ENCODE results near the gene MYO10. TPM values are rescaled to one million over a fixed set of nuclear protein-coding genes. Genes with fewer than 3 reads are reported as not detected.

Gene MYO10
- total RNA-seq, 4 donors from 2014 or later, result 51.6 to 190 (median 72.9) TPM

- intact Hi-C loops (cut with DNase I; ENCODE audit: low total_unique reads), result no loop called here
- Histone ChIP-seq H3K36me3 (no peaks in the 10 kb centered on the region), H3K27ac (no peak overlapping the region), H3K27me3 (no peaks in the 10 kb centered on the region), H3K9me3 (no peaks in the 10 kb centered on the region), H3K4me1 (peaks cover 8 to 13% (median 10%) of the 10 kb centered on the region in 4 donors), H3K4me3 (no peak overlapping the region)
- 79 to 88% methylated on average over 6 to 7 of the region's 7 CpGs for WGBS, 2 donors (ENCODE audit: low coverage in 1 of 2)
- TF ChIP-seq POLR2A (IDR thresholded peaks at IDR 0.05) (no peak), EP300 (IDR thresholded peaks at IDR 0.05; ENCODE audit: low read depth) (no peak), POLR2AphosphoS5 (IDR thresholded peaks at IDR 0.05) (no peak)
- TF ChIP-seq, protein P1, sequence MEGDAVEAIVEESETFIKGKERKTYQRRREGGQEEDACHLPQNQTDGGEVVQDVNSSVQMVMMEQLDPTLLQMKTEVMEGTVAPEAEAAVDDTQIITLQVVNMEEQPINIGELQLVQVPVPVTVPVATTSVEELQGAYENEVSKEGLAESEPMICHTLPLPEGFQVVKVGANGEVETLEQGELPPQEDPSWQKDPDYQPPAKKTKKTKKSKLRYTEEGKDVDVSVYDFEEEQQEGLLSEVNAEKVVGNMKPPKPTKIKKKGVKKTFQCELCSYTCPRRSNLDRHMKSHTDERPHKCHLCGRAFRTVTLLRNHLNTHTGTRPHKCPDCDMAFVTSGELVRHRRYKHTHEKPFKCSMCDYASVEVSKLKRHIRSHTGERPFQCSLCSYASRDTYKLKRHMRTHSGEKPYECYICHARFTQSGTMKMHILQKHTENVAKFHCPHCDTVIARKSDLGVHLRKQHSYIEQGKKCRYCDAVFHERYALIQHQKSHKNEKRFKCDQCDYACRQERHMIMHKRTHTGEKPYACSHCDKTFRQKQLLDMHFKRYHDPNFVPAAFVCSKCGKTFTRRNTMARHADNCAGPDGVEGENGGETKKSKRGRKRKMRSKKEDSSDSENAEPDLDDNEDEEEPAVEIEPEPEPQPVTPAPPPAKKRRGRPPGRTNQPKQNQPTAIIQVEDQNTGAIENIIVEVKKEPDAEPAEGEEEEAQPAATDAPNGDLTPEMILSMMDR (IDR thresholded peaks at IDR 0.05), result no peak
- in situ Hi-C loops (cut with MboI; ENCODE audit: low pct_ligation_motif_present in 1 of 4, low pct_unique_long_range_greater_than_20kb in 1 of 4, low sequenced_read_pairs in 3 of 4), result no loop called here
- DNase-seq, result no peak
These were observed 130.6 kb downstream of the MYO10 start for GRCh38 chr5:16805486-16805885.

GRCh38 chr5:16803831-16804230 is 132.3 kb downstream of the MYO10 start:
- DNase-seq, result no peak
- H3K27ac ChIP-seq, result no peak overlapping the region
- H3K36me3 ChIP-seq, result no peaks in the 10 kb centered on the region
- TF ChIP-seq POLR2A (IDR thresholded peaks at IDR 0.05) (no peak), POLR2AphosphoS5 (IDR thresholded peaks at IDR 0.05) (no peak), EP300 (IDR thresholded peaks at IDR 0.05; ENCODE audit: low read depth) (no peak)
- TF ChIP-seq, protein P1 (IDR thresholded peaks at IDR 0.05), result no peak
- H3K9me3 ChIP-seq, result no peaks in the 10 kb centered on the region
- no peaks in the 10 kb centered on the region for H3K4me1 ChIP-seq
- no peaks in the 10 kb centered on the region for H3K27me3 ChIP-seq
- in situ Hi-C loops (cut with MboI; ENCODE audit: low pct_ligation_motif_present in 1 of 4, low pct_unique_long_range_greater_than_20kb in 1 of 4, low sequenced_read_pairs in 3 of 4) (no loop called here), intact Hi-C loops (cut with DNase I; ENCODE audit: low total_unique reads) (no loop called here)
- 91 to 92% methylated on average over 9 of the region's 9 CpGs for WGBS, 2 donors (ENCODE audit: low coverage in 1 of 2)
- H3K4me3 ChIP-seq, result no peak overlapping the region

DNA sequence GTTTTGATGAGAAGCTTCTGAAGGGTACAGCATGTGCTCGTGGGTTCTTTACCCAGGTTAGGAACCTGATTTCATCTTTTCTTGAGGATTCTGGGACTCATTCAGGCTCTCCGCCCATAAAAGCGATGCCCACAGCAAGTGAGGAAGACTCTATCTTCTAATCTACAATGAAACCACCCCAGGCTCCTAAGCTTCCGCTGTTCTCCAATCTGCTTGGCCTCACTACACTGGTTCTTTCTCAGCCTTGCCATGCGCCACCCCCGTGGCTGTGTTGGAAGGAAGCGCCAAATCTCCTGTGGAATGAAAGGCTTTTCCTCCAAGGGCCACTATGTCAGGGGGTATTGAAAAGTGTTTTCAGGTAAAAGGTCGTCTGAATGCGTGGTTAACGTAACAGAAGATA is 135.6 kb downstream of the MYO10 start:
- no peak overlapping the region for H3K27ac ChIP-seq
- no peak overlapping the region for H3K4me3 ChIP-seq
- in situ Hi-C loops (cut with MboI; ENCODE audit: low pct_ligation_motif_present in 1 of 4, low pct_unique_long_range_greater_than_20kb in 1 of 4, low sequenced_read_pairs in 3 of 4), result no loop called here
- TF ChIP-seq, protein P1 (IDR thresholded peaks at IDR 0.05), result no peak
- no peak for TF ChIP-seq POLR2AphosphoS5 (IDR thresholded peaks at IDR 0.05)
- H3K36me3 ChIP-seq, result no peaks in the 10 kb centered on the region
- H3K27me3 ChIP-seq, result no peaks in the 10 kb centered on the region
- no peak for DNase-seq
- intact Hi-C loops (cut with DNase I; ENCODE audit: low total_unique reads), result no loop called here
- 86 to 92% methylated on average over 3 to 10 of the region's 10 CpGs for WGBS, 2 donors (ENCODE audit: low coverage in 1 of 2)
- no peaks in the 10 kb centered on the region for H3K9me3 ChIP-seq
- H3K4me1 ChIP-seq, result no peaks in the 10 kb centered on the region

- Histone ChIP-seq H3K4me3 (no peak overlapping the region), H3K36me3 (no peaks in the 10 kb centered on the region), H3K9me3 (no peaks in the 10 kb centered on the region), H3K4me1 (no peaks in the 10 kb centered on the region), H3K27ac (no peak overlapping the region), H3K27me3 (no peaks in the 10 kb centered on the region)
- TF ChIP-seq POLR2AphosphoS5 (IDR thresholded peaks at IDR 0.05), result no peak
- no peak for TF ChIP-seq EP300 (IDR thresholded peaks at IDR 0.05; ENCODE audit: low read depth)
- TF ChIP-seq POLR2A (IDR thresholded peaks at IDR 0.05), result no peak
- TF ChIP-seq, protein P1 (IDR thresholded peaks at IDR 0.05), result no peak
- WGBS, 2 donors (ENCODE audit: low coverage in 1 of 2), result 89 to 95% methylated on average over 5 to 8 of the region's 8 CpGs
- intact Hi-C loops (cut with DNase I; ENCODE audit: low total_unique reads) (loop anchor here (10.0 kb wide), 1 partner anchor 385 kb away; no protein-coding TSS in a partner anchor), in situ Hi-C loops (cut with MboI; ENCODE audit: low pct_ligation_motif_present in 1 of 4, low pct_unique_long_range_greater_than_20kb in 1 of 4, low sequenced_read_pairs in 3 of 4) (loop anchor here in 3 of 4 donors (10.0 to 25.0 kb wide), 3 partner anchors 395 to 1513 kb away; no protein-coding TSS in a partner anchor)
- DNase-seq, result no peak
These were observed 136.3 kb downstream of the MYO10 start for GRCh38 chr5:16799796-16800195.
